ENCODE measurements around the gene ANGPT4.
"Not testable (repeated sequence)": the region's sequence is repeated elsewhere in the genome, so short reads cannot be mapped to it uniquely, and the experiment has no call there.

ANGPT4 gene

DNA sequence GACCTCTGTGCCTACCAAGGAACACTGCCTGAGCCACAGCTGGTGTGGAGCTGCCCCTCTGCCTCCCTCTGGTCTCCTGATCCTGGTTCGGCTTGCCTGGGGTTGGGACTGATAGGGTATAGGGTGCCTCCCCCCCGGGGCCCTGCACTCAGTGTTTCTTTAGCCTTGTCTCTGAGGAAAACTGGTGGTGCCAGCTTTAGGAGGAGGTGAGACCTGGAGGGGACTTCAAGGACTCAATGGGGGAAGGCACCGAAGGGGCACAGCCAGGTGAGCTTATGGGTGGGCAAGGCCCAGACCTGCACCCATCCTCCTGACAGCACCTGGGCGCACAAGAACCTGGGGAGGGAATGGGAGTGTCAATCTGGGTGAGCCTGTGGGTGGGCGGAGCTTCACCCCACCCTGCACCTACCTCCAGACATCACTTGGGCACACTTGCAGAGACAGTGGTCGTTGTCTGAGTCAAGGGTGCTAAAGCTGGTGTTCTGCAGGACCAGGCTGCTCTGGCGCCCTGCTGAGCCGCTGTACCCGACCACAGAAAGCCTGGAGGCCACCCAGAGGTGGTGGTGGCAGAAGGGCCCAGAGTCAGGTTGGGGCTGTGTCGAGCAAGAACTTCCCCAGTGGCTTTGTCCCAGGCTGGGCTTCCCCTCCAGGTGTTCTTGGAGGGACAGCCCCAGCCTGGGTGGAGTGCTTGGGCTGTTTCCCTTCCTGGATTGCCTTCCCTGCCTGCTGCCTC lies 42.1 kb downstream of the ANGPT4 start:
- DNase-seq (ENCODE audit: low read depth, low spot score), result no peak

DNA sequence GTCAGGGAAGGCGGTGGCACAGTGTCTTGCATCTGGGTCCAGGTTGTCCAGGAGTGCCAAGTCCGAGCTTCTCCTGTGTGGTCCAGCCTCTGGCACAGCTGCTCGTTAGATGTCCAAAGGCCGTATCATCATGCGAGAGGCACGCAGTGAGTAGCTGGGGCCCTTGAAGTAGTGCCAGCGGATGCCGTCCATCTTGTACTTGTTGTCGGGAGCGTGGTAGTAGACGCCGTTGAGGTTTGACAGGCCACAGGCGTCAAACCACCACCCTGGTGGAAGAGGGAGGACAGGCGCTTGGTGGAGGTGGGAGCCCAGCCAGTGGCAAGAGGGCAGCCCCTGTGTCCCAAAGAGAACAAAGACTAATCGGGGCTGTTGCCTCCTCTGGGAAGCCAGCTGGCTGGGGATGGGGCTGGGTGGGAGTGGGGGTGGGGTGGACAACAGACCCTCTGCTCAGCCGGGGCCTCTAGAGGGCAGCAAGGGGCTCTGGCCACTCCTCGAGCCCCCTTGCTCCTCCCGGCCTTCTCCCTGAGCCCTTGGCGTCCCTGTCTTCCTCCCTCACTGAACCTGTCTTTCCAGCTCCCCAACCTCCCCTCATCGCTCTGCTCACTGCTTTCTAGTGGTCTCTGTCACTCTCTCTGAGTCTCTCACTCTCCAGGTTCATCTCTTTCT lies 43.1 kb downstream of the ANGPT4 start:
- no peak for DNase-seq (ENCODE audit: low read depth, low spot score)

DNA sequence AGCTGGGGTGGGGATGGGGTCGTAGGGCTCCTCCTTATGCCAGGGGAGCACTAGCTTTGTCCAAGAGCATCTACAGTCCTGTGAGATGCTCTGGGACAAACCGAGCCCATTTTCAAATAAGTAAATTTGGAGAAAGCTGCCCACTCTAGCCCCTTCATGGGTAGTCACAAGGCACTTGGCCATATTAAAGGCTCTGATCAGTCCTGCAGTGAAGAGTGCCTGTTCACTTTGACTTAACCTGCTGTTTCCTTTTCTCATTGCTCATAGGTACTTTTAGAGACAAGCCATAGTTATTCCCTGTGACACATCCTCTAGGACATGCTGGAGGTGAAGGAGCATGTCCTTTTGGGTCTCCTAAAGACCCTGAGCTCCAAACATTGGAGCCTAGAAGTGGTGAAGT lies 44.2 kb downstream of the ANGPT4 start:
- no peak for DNase-seq (ENCODE audit: low read depth, low spot score)

DNA sequence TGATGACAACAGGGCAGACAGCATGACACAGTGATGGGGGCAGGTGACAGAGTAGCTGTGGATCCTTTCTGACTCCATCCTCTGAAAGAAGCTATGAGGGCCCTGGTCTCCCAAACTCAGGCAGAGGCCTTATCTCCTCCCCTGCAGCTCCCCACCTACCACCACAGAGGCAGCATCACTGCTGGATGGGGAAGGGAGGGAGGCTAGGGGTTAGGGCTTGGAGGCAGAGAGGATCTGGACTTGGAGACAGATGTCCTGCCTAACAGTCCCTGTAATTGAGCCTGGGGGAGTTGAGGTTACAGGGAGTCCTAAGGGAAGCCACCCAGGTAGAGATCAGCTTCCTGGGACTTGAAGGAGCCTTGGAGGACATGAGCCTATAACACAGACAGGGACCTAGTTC lies 44.7 kb downstream of the ANGPT4 start:
- DNase-seq (ENCODE audit: low read depth, low spot score), result no peak

DNA sequence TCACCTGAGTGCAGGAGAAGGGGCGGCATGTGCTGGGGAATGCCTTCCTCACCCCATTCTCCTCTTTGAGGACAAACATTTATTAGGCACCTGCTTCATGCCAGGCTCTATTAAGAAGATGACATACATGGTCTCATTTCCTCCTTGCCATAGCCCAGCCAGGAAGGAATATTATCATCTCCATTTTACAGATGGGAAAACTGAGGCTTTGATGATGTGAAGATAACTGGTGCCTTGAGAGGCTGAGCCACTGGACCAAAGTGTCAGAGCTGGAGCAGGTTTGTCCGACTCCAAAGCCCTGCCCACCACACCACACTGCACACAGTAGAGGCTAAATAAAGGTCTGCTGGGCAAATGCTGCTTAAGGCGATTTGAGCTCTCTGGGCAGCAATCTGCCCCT lies 45.4 kb downstream of the ANGPT4 start:
- DNase-seq (ENCODE audit: low read depth, low spot score), result no peak

DNA sequence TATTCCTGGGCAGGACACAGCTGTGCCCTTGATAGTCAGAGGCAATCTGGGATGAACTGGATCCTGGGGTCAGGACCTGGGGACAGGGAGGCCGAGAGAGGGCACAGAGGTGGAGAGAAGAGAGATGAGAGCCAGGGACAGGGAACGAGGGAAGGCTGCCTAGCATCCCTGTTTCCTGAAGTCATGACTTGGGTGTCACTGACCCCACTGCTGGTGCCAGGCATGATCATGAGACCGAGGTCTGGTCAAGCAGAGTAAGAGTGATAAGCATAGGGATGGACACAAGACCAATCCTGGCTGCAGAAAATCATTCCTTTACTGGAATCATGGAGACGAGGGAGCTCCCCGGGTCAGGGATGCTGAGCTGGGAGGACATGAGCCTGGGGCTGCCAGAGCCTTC lies 46.5 kb downstream of the ANGPT4 start:
- no peak for DNase-seq (ENCODE audit: low read depth, low spot score)

DNA sequence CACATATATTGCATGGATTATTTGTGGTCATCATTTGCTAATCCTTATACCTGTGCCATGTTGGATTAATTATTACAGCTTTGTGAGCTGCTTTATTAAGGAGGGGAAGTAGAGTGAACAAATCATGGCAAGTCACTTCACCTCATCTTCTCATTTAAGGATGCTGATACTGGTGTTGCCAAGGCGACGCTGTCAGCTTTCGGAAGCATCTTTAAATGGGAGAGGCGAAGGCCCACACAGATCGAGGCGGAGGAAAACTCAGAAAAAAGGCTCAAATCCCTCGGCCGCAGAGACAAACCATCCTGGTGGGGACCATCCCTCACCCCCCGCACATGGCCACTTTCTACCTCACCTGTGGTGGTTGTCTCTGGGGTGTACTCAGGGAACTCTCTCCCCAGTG lies 47.9 kb downstream of the ANGPT4 start:
- DNase-seq (ENCODE audit: low read depth, low spot score), result no peak

DNA sequence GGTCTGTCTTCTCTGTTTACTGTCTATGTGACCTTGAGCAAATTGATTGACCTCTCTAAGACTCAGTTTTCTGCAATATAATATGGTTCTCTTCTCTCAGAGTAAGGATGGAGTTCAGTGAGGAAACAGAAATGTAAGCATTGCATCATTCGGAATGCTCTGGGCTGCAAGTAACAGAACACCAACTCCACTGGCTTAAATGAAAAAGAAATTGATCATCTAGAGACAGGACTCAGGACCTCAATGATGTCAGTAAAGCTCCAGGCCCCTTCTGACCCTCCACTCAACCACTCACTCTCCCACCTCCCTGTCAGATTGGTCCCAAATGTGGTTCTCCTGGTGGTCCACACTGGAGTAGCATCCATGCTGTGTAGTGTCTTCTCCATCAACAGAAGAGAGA lies 50.7 kb downstream of the ANGPT4 start:
- no peak for DNase-seq (ENCODE audit: low read depth, low spot score)

DNA sequence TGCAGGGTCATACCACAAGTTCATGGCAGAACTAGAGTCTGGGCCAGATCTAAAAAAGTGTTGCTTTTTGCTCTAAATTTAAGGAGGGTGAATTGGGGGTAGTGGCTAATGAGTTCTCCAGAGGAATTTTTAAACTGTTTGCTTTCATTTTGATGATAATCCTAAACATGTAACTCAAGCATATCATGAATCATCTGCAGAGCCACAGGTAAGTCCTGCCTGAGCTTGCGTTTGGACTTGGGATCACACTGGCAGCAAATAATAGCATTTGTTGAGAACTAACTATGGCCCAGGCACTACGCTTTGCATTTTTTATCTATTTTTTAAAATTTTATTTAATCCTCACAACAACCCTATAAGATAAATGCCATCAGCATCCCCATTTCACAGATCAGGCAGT lies 55.2 kb downstream of the ANGPT4 start:
- no peak for DNase-seq (ENCODE audit: low read depth, low spot score)

DNA sequence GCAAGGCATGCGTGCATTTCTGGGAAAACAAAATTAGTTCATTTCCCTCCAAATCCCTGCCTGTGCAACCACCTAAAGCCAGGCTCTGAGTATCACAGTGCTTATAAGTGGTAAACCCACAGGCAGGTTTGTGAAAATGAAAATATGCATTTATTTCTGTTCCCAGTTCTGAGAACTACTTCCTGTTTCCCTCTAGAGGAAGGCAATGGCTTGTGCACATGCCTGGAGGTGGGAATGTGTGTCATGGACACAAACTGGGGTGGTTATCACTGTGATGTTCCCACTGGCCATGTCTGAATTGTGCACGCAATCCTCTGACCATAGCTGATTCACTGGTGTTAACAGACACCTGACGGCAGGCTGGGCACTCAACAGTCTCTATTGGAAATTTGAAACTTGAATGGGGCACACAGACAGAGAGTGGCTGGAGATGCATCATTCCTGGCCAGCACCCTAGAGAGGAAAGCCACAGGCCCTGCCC lies 56.3 kb downstream of the ANGPT4 start:
- DNase-seq (ENCODE audit: low read depth, low spot score), result no peak

DNA sequence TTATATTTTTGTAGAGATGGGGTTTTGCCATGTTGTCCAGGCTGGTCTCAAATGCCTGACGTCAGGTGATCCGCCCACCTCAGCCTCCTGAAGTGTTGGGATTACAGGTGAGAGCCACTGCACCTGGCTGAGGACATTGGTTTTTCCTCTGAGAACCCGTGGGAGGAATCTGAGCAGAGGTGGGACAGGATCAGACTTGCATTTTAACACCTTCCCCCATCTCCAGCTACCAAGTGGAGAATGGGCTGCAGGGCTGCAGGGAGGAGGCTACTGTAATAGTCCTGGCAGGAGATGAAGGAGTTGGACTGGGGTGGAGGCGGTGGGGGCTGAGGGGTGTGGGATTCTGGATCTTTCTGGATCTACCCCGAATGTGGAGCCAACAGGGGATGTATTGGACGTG lies 58.1 kb downstream of the ANGPT4 start:
- no peak for DNase-seq (ENCODE audit: low read depth, low spot score)

DNA sequence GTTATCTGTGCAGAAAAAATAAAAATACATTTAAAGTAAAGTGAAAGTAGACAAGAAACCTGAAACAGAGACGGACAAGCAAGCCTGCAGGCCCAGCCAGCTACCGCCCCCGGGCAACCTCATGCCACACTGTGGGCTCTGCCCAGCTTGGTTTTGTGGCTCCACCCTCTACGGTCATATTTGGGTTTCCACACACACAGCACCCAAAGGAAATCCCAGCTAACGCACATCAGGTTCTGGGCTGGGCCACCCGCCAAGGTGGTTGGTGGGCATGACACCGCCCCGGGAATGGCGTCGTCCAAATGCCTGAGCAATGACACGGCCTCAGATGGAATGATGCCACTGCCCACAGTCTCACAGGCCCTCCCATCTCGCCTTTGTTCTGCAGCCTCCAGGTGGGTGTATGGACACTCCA lies 59.8 kb downstream of the ANGPT4 start:
- no peak for DNase-seq (ENCODE audit: low read depth, low spot score)

DNA sequence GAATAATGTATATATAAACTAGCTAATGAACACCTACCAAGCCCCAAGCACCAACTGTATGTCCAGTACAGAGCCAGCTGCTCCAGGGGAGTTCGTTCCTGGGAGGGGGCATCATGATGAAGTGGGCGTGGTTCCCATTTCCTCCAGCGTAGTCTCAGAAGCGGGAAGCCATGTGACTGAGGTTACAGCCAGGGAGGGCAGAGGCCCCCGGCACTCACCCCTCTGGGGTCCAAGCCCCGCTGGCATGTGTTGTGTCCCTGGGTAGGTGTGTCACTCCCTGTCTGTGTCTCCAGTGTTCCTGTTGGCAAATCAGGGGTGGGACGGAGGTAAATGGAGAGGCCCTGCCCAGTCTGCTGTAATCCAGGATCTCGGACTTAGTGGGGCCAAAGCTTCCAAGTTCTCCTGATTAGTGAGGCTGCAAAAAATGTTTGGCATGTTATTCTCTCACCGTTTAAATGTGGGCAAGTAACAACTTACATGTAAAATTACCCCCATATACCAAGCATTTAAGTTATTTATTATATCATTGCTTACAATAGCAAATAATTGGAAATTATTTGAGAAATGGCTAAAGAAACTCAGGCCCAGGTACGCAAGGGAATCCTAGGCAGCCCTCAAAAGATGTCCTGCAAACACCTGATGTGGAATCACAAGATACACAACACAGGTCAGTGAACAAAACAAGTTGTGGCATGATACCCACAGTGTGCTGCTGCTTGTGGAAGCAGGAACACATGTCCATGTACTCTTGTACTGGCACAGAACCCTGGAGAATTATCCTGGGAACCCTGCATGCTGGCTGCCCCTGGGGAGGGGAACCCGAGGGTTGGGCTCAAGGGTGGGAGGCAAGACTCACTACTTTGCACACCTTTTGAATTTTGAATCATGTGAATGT lies 60.4 kb downstream of the ANGPT4 start:
- no peak for DNase-seq (ENCODE audit: low read depth, low spot score)

DNA sequence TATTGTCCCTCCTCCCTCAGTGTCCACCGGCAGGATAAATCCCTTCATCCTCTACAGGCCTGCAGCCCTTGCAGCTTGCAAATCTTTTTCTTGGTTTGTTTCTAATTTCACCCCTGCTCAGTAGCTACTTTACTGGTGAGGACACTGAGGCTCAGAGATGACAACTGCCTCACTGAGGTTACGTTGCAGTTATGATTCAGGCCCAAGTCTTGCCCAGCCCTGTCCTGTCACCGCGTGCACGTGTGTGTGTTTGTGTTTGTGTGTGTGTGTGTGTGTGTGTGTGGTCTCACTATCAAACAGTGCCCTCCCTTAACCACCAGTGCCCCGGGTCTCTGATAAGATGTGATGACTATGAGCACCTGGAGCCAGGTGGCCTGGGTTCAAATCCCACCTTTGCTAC lies 61.5 kb downstream of the ANGPT4 start:
- no peak for DNase-seq (ENCODE audit: low read depth, low spot score)

DNA sequence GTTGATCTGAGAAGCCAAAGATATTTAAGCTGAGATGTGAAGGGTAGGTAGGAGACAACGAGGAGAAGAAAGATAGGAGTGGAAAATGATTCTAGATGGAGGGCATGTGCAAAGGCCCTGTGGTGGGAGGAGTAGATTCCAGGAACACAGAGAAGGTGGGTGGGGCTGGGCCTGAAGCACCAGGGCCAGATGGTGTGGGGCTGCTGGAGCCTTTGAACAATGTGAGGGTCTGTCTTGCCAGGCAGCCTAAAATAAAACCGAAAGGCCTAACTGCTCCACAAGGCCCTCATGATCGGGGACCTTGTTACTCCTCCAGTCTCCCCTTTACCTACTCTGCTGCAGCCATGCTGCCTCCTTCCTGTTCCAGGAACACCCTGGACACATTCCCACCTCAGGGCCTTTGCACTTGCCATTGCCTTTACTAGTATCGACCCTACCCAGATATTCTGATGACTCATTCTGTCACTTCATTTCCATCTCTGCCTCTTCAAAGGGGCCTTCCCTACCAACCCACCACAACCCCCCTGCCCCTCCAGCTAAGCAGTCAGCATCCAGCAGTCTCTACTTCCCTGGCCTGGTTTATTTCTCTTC lies 62.6 kb downstream of the ANGPT4 start:
- no peak for DNase-seq (ENCODE audit: low read depth, low spot score)

DNA sequence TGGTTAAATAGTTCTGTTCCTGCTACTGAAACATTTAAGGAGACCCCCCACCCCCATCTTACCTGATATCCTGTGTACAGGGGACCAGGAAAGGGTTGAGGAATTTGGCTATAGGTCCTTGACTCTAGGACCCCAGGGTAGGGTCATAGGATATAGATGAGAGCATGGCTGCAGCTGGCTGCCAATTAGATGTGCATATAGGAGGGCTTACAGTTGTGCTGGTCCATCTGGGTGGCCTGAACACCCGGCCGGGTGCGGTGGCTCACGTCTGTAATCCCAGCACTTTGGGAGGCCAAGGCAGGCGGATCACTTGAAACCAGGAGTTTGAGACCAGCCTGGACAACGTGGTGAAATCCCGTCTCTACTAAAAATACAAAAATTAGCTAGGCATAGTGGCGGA lies 67.4 kb downstream of the ANGPT4 start:
- not testable (repeated sequence) for DNase-seq (ENCODE audit: low read depth, low spot score)

DNA sequence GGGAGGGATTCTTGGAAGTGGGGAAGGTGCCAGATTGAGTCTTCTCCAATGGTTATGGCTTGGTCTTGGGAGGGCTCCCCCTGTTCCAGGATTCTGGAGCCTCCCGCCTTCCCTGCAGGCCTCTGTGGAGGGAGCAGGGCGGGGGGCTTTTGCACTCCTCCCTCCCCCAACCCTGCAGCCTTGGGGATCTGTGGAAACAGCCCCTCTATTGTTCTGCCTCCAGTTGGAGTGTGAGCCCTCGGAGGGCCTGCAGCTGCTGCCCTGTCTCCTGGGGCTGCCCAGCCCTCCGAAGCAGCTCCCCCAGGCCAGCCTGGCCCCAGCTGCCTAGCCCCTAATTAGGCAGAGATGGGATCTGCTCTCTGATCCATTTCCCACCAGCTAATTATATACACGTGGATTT lies 67.9 kb downstream of the ANGPT4 start:
- DNase-seq (ENCODE audit: low read depth, low spot score), result no peak

DNA sequence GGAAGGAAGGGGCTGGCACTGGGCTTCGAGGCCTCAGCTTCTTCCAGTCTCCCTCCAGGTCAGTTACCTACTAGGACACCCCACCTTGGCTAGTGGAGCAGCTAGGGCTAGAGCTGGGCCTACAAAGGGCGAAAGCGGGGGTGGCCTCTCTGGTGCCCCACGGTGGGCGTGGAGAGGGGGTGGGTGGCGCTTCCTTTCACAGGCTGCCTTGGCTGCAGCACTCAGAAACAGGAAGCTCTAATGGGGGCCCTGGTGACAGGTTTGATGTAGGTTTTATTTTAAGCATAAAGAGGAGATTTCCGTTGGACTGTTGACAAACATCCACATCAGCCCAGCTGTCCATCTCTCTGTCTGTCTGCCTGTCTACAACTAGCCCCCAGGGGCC lies 69.2 kb downstream of the ANGPT4 start:
- no peak for DNase-seq (ENCODE audit: low read depth, low spot score)

DNA sequence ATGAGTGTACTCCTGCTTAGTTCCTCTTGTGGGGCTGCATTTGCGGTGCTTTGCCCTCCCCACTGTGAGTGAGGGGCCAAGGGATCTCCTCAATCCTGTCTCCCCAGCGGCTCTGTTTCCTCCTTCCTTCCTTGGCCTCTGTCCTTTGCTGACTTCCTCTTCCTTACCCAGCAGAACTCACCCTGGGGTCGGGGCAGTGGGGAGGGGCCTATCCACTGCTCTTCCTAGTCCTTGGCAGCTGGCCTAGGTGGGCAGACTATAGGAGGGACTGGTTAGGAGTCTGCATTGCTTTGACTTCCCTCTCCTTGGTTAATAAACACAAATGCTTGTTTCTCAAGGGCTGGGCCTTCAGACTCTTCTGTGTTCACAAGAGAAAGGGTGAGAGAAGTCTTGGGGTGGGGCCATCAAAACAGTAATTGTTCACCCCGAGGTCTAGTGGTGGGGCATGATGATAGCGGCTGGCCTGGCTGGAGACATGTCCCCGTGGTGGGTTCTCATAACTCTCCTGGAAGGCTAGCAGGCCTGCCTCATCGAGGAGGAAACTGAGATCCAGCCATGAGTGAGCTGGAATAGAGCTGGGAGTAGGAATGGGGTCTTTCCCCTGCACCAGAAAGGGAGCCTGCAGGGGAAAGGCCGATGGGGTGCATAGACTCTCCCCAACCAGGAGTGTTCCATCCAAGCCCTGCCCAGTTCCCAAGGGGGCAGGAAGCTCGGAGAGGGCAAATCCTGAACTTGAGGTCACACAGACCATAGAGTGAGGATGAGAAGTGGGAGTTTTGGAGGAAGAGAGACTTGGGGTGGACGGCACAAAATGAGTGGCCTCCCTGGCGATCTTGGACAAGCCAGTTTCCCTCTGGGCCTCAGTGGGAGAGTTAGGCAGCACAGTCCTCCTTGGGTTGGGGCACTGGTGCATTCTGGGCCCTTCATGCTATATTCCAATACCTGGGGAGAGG lies 69.9 kb downstream of the ANGPT4 start:
- DNase-seq (ENCODE audit: low read depth, low spot score), result no peak

DNA sequence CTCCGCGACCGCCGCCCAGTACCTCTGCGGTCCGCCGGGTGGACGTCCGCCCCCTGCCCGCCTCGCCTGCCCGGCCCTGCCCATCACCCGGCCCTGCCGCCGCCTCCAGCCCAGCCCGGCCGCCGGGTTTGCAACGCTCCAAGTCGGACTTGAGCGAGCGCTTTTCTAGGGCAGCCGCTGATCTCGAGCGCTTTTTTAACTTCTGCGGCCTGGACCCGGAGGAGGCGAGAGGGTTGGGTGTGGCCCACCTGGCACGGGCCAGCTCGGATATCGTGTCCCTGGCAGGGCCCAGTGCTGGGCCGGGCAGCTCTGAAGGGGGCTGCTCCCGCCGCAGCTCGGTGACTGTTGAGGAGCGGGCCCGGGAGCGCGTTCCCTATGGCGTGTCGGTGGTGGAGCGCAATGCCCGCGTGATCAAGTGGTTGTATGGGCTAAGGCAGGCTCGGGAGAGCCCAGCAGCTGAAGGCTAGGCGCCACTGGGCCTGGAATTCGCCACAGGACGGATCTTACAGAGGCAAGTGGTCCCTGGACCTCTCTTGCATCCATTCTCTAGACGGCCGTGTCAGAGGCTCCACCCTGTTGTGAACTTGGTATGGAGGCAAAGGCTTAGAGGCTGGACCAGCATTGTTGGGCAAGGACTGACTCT lies 70.8 kb downstream of the ANGPT4 start:
- DNase-seq (ENCODE audit: low read depth, low spot score), result no peak

Measured in brain pericyte (primary cell).